Subcutaneous adipose tissue (tissue), 4 donors: Measurements from ENCODE around the gene TSPAN10. TPM values are rescaled to one million over a fixed set of nuclear protein-coding genes. Genes with fewer than 3 reads are reported as not detected.

Source experiments
- total RNA-seq, 4 donors: library from RNA; depleted of rRNA; stranded (reverse); fragments of >200 nt; gene quantifications; one replicate each; pipeline ENCODE4 v1.1.0, GENCODE V29; 2016
- TF ChIP-seq, protein P1 (sequence below): fragments of 450-650 bp; IDR thresholded peaks from one replicate; pipeline ENCODE4 v1.5.1; 2016; ENCODE audit warnings: low read depth, mild to moderate bottlenecking, control low read depth, antibody characterized with exemption, moderate library complexity

TSPAN10 gene
- total RNA-seq, 4 donors from 2014 or later, result 0.44 to 2.4 (median 0.68) TPM; not detected in 1

DNA sequence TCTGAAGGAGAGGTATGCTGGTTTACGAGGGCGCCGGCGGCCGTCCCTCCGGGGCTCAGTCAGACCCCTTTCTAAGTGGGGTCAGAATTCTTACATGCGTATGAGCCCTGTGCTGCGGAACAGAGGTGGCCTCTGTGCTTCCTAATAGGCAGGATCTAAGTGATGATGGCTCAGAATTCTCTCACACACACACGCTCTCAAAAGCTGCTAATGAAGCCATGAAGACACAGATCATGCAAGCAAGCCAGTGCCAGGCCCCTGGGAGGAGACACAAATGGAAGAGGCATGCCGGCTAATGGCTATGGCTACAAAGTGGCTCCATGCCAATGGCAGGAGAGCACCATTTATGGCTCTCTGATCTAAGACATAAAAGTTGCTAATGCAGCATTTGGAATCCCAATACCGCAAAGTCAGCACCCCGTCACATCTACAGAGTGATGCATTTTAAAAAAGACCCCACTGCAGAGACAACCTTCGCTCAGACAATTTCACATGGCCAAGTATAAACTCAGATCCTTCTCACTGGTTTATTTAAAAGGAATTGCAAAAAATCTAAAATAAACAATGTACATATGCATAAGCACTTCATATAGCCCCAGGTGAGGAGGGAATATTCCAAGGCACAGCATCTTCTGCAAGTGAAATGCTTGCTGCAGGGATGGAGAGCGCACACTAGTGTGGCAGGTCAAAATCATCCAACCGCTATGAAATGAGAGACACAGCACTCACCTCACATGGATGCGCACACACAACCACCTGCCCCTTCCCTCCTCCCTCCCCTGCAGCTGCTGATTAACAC is 24.6 kb upstream of the TSPAN10 start:
- TF ChIP-seq, protein P1, sequence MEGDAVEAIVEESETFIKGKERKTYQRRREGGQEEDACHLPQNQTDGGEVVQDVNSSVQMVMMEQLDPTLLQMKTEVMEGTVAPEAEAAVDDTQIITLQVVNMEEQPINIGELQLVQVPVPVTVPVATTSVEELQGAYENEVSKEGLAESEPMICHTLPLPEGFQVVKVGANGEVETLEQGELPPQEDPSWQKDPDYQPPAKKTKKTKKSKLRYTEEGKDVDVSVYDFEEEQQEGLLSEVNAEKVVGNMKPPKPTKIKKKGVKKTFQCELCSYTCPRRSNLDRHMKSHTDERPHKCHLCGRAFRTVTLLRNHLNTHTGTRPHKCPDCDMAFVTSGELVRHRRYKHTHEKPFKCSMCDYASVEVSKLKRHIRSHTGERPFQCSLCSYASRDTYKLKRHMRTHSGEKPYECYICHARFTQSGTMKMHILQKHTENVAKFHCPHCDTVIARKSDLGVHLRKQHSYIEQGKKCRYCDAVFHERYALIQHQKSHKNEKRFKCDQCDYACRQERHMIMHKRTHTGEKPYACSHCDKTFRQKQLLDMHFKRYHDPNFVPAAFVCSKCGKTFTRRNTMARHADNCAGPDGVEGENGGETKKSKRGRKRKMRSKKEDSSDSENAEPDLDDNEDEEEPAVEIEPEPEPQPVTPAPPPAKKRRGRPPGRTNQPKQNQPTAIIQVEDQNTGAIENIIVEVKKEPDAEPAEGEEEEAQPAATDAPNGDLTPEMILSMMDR, result no peak

DNA sequence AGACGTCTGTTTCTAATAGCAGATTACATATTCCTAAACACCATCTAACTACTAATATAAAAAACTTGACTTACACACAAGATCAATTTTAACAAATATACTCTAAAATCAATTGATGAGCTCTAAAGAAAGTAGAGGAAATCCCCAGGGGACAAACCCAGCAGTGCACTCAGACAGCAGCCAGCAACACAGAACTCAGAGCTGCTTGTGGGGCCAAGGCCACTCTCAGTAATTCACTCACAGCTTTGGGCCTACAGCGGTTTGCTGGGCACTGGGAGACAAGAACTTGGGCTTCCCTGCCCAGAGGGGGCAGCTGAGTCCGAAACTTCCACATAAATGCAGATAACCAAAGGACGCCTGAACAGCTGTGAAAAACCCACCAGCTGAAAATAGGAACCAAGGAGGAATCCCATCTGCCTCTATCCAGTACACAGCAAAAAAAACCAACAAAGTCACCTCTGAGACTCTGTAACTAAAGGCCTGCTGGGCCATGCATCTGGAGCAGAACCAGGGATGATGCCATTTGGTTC is 21.5 kb upstream of the TSPAN10 start:
- TF ChIP-seq, protein P1, result no peak

DNA sequence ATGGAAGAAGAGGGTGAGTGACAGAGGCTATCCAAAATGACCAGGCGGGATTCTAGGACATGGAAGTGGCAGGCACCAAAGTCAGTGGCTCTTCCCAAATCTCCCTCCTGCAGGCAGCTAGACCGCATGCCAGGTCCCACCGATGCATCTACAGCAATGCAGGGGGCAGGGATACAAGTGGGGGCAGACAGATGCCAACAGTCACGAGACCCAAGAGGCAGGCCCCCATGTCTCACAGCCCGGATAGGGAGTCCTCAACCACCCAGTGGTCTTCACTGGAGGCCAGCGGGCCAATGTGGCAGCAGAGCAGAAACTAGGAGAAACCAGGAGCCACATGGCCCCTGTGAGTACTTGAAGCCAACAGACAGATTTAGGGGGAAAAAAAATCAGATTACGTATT is 20.1 kb upstream of the TSPAN10 start:
- TF ChIP-seq, protein P1, result no peak

DNA sequence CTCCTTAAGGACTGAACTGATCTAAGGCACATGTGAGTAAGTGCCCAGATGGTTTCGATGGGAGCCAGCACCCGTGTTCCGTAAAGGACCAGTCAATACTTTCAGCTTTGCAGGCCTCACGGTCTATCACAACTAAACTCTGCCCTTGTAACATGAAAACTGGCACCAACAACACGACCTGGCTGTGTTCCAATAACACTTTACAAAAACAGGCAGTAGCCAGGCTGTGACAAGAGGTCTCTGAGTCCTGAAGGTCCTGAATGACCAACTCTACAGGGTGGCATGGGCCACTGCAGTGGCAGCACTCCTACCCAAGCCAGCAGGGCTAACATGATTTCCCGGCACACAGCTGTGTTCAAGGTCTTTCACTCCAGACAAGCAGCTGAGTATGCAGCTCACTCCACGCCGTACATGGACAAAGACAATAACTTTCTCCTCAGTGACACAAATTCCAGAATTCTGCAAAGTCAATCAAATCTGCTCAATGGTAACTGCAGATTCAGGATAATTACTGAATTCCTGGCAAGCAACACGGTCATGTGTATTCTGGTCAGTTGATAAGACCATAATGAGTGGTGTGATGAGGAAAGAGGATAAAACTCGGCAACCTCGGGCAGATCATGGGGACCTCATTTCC is 15.4 kb upstream of the TSPAN10 start:
- TF ChIP-seq, protein P1, result no peak

DNA sequence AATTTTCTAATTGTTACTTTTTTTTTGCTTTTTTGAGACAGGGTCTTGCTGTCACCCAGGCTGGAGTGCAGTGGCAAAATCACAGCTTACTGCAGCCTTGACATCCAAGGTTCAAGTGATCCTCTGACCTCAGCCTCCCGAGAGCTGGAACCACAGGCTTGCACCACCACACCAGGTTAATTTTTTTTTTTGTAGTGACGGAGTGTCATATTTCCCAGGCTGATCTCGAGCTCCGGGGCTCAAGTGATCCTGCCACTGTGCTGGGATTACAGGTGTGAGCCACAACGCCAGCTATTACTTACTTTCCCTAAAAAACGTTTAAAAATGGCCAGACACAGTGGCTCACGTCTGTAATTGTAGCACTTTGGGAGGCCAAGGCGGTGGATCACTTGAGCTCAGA is 6.7 kb upstream of the TSPAN10 start:
- TF ChIP-seq, protein P1, result no peak

DNA sequence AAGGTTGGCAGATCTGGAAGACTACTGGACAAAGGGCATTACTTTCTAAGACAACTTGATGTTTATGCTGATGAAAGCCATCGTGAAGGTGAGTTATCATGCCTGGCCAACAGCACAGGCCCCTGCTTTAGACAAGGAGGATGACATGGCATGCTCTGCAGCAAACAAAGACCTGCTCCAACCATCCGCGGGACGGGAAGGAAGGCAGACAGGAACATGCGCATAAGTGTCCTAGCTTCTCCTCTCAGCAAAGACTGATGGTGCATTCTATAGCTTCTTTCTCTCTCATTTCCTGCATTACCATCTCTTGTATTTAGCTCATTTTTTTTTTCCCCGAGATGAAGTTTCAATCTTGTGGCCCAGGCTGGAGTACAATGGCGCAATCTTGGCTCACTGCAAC is 5.5 kb upstream of the TSPAN10 start:
- TF ChIP-seq, protein P1, result no peak

DNA sequence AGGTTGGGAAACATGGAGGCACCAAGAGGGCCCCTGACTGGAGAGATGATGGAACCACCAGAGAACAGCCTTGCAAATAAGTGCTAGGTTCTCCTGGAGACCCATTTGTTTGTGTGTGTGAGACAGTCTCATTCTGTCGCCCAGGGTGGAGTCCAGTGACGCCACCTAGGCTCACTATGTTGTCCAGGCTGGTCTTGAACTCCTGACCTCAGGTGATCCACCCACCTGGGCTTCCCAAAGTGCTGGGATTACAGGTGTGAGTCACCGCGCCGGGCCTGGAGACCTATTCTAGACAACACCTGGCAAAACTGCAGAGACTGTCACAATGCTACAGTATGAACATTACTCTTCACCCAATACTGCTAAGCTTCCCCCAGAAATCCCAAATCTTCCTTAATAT is 1.6 kb upstream of the TSPAN10 start:
- TF ChIP-seq, protein P1, result no peak
